Natural killer cell (primary cell): ENCODE measurements around the gene C1QTNF6. TPM values are rescaled to one million over a fixed set of nuclear protein-coding genes. Genes with fewer than 3 reads are reported as not detected.

ENCODE experiments used
- ATAC-seq, 3 donors: fragments of 150-1000 bp in 2 of 3; fragments of 200-7000 bp in 1 of 3; cut with Tn5 transposase; 1 replicate in 1 of 3; 2 replicates in 2 of 3; pipeline ENCODE4 v1.10.0; 2021; ENCODE audit warnings: mild to moderate bottlenecking in 2 of 3, moderate library complexity in 2 of 3
- DNase-seq, 2 donors: peaks; one replicate each; pipeline versions ENCODE4 v3.0.0 to v3.0.0-alpha.2; 2013 to 2021; ENCODE audit warnings: mixed read lengths in 1 of 2
- H3K27ac ChIP-seq: one replicate; pipeline ENCODE4 v1.5.1; 2013; ENCODE audit warnings: mild to moderate bottlenecking, low read length
- H3K27me3 ChIP-seq: one replicate; pipeline ENCODE4 v1.6.1; 2013; ENCODE audit warnings: low read length; ENCODE audit not compliant: control insufficient read depth, insufficient read depth
- H3K36me3 ChIP-seq: one replicate; pipeline ENCODE4 v1.6.1; 2013; ENCODE audit warnings: low read length; ENCODE audit not compliant: control insufficient read depth, insufficient read depth
- H3K4me1 ChIP-seq: one replicate; pipeline ENCODE4 v1.6.1; 2013; ENCODE audit warnings: low read length; ENCODE audit not compliant: control insufficient read depth, insufficient read depth
- H3K4me3 ChIP-seq: one replicate; pipeline ENCODE4 v1.5.1; 2013; ENCODE audit warnings: low read length
- H3K9me3 ChIP-seq: one replicate; pipeline ENCODE4 v1.6.1; 2013; ENCODE audit warnings: low read length; ENCODE audit not compliant: control insufficient read depth, insufficient read depth
- H3K27ac Mint-ChIP-seq, 2 donors: one replicate each; pipeline ENCODE4 v1.8.0; 2022; ENCODE audit warnings: mild to moderate bottlenecking in 2 of 2, mixed read lengths in 2 of 2, moderate library complexity in 1 of 2
- H3K27me3 Mint-ChIP-seq, 2 donors: one replicate each; pipeline ENCODE4 v1.8.0; 2022; ENCODE audit warnings: low read depth in 2 of 2, mixed read lengths in 2 of 2
- H3K36me3 Mint-ChIP-seq: one replicate; pipeline ENCODE4 v1.8.0; 2022; ENCODE audit warnings: mixed read lengths
- H3K4me1 Mint-ChIP-seq, 2 donors: one replicate each; pipeline ENCODE4 v1.8.0; 2022; ENCODE audit warnings: mixed read lengths in 2 of 2
- H3K4me3 Mint-ChIP-seq: one replicate; pipeline ENCODE4 v1.8.0; 2022; ENCODE audit warnings: mild to moderate bottlenecking, moderate library complexity, mixed read lengths
- H3K9me3 Mint-ChIP-seq, 2 donors: one replicate each; pipeline ENCODE4 v1.8.0; 2022; ENCODE audit warnings: mixed read lengths in 2 of 2
- CTCF ChIP-seq: fragments of 200-600 bp; IDR thresholded peaks from one replicate; pipeline ENCODE4 v1.8.0; 2022; ENCODE audit warnings: antibody characterized with exemption
- WGBS: methylation state at CpG from one replicate; pipeline ENCODE4 v1.1.7; 2013; ENCODE audit warnings: missing lambda C conversion rate; ENCODE audit not compliant: insufficient coverage; 5-methylcytosine and 5-hydroxymethylcytosine counted together
- intact Hi-C: fragments of 100-400 bp; cut with micrococcal nuclease; formaldehyde crosslinking; loops from one replicate; pipeline ENCODE4 v1.14.2; 2022
- total RNA-seq, 4 donors: library from RNA; stranded (reverse); fragments of 120-200 nt in 1 of 4; gene quantifications; one replicate each; pipeline versions ENCODE4 v1.2.3 to v1.2.4, GENCODE V29; 2013 to 2022

Gene C1QTNF6
- total RNA-seq, 3 donors from 2014 or later (not counting 1 experiment from before 2014, with no cell fraction given), result 6.0 to 10.3 (median 6.7) TPM

GRCh38 chr22:37165066-37165465 is 23.0 kb downstream of the C1QTNF6 start:
- Mint-ChIP-seq H3K9me3 (no peaks in the 10 kb centered on the region), H3K36me3 (no peaks in the 10 kb centered on the region), H3K4me1 (peaks cover 89 to 96% of the 10 kb centered on the region in 2 donors), H3K27ac (peak overlapping the region; percentile 94 to 97), H3K4me3 (peak overlapping the region; percentile 80), H3K27me3 (no peaks in the 10 kb centered on the region)
- no peaks in the 10 kb centered on the region for H3K36me3 ChIP-seq
- no peak for TF ChIP-seq CTCF
- DNase-seq, result no peak
- H3K4me3 ChIP-seq, result no peak overlapping the region
- intact Hi-C loops, result loop anchor here (10.0 kb wide), 1 partner anchor 320 kb away; the partner anchor contains the start of gene MFNG
- no peak for ATAC-seq
- H3K4me1 ChIP-seq, result peaks cover 97% of the 10 kb centered on the region
- H3K9me3 ChIP-seq, result no peaks in the 10 kb centered on the region
- H3K27me3 ChIP-seq, result no peaks in the 10 kb centered on the region
- 71% methylated on average over 9 of the region's 9 CpGs for WGBS
- H3K27ac ChIP-seq, result peak overlapping the region; percentile 86

GRCh38 chr22:37164505-37164887 is 23.6 kb downstream of the C1QTNF6 start:
- 23% methylated on average over 4 of the region's 5 CpGs for WGBS
- no peaks in the 10 kb centered on the region for H3K9me3 ChIP-seq
- peak overlapping the region; percentile 94 to 97 for H3K27ac Mint-ChIP-seq
- TF ChIP-seq CTCF, result no peak
- H3K4me3 ChIP-seq, result no peak overlapping the region
- H3K4me3 Mint-ChIP-seq, result peak overlapping the region; percentile 80
- no peaks in the 10 kb centered on the region for H3K27me3 ChIP-seq
- H3K27me3 Mint-ChIP-seq, result no peaks in the 10 kb centered on the region
- H3K4me1 ChIP-seq, result peaks cover 97% of the 10 kb centered on the region
- DNase-seq, result no peak
- peaks cover 89 to 96% of the 10 kb centered on the region in 2 donors for H3K4me1 Mint-ChIP-seq
- peak overlapping the region; percentile 86 for H3K27ac ChIP-seq
- H3K36me3 Mint-ChIP-seq, result no peaks in the 10 kb centered on the region
- H3K36me3 ChIP-seq, result no peaks in the 10 kb centered on the region
- ATAC-seq, result no peak
- intact Hi-C loops, result loop anchor here (1.0 to 10.0 kb wide), 3 partner anchors 78 to 320 kb away; partner anchors contain the start of genes MFNG and RAC2
- no peaks in the 10 kb centered on the region for H3K9me3 Mint-ChIP-seq

GRCh38 chr22:37163575-37164504 is 24.2 kb downstream of the C1QTNF6 start:
- Histone ChIP-seq H3K9me3 (no peaks in the 10 kb centered on the region), H3K27me3 (no peaks in the 10 kb centered on the region), H3K4me3 (no peak overlapping the region), H3K27ac (peak overlapping the region; percentile 92), H3K36me3 (no peaks in the 10 kb centered on the region), H3K4me1 (peaks cover 100% of the 10 kb centered on the region)
- H3K4me3 Mint-ChIP-seq, result peak overlapping the region; percentile 80
- intact Hi-C loops, result loop anchor here (1.0 to 10.0 kb wide), 3 partner anchors 78 to 321 kb away; partner anchors contain the start of genes MFNG and RAC2
- no peaks in the 10 kb centered on the region for H3K27me3 Mint-ChIP-seq
- no peak for TF ChIP-seq CTCF
- WGBS, result 28% methylated on average over 20 of the region's 22 CpGs
- DNase-seq, result peak; percentile 73 to 87
- H3K4me1 Mint-ChIP-seq, result peaks cover 91 to 96% of the 10 kb centered on the region in 2 donors
- peak overlapping the region; percentile 94 to 97 for H3K27ac Mint-ChIP-seq
- peak; percentile 40 to 60 (median 55) for ATAC-seq
- H3K36me3 Mint-ChIP-seq, result no peaks in the 10 kb centered on the region
- no peaks in the 10 kb centered on the region for H3K9me3 Mint-ChIP-seq
